ENCODE data around the gene PLA2G3. TPM values are rescaled to one million over a fixed set of nuclear protein-coding genes. Genes with fewer than 3 reads are reported as not detected.
"Not testable (repeated sequence)": the region's sequence is repeated elsewhere in the genome, so short reads cannot be mapped to it uniquely, and the experiment has no call there.

The PLA2G3 gene
- total RNA-seq, 1 donor, result 0.36 TPM

GRCh38 chr22:31120642-31121041, 19.7 kb downstream of the PLA2G3 start:
- TF ChIP-seq CTCF (IDR thresholded peaks at IDR 0.05; ENCODE audit: extremely low read depth, low read depth, low read length), result no peak
- no peaks in the 10 kb centered on the region for H4K20me1 ChIP-seq (ENCODE audit: insufficient read depth, low read length)
- H3K36me3 ChIP-seq (ENCODE audit: insufficient read depth, low read length), result no peaks in the 10 kb centered on the region
- H3K4me2 ChIP-seq (ENCODE audit: insufficient read depth, low read length), result no peak overlapping the region
- H3K79me2 ChIP-seq (ENCODE audit: insufficient read depth, low read length), result no peaks in the 10 kb centered on the region
- no peaks in the 10 kb centered on the region for H3K9me3 ChIP-seq (ENCODE audit: low read depth, low read length)
- H2AFZ ChIP-seq (ENCODE audit: low read length), result no peak overlapping the region
- no peak overlapping the region for H3K27ac ChIP-seq (ENCODE audit: low read depth, low read length)
- peaks cover 3% of the 10 kb centered on the region for H3K4me1 ChIP-seq (ENCODE audit: insufficient read depth, low read length)
- H3K4me3 ChIP-seq (ENCODE audit: insufficient read depth, low read length), result no peak overlapping the region
- DNase-seq (ENCODE audit: insufficient read length, low spot score, missing footprints), result peak; percentile 17
- peaks cover 11% of the 10 kb centered on the region for H3K27me3 ChIP-seq (ENCODE audit: insufficient read depth, low read length)

GRCh38 chr22:31120230-31120629, 20.1 kb downstream of the PLA2G3 start:
- Histone ChIP-seq H4K20me1 (ENCODE audit: insufficient read depth, low read length) (no peaks in the 10 kb centered on the region), H3K4me3 (ENCODE audit: insufficient read depth, low read length) (no peak overlapping the region), H3K4me2 (ENCODE audit: insufficient read depth, low read length) (no peak overlapping the region), H3K36me3 (ENCODE audit: insufficient read depth, low read length) (no peaks in the 10 kb centered on the region), H2AFZ (ENCODE audit: low read length) (no peak overlapping the region), H3K27me3 (ENCODE audit: insufficient read depth, low read length) (peaks cover 11% of the 10 kb centered on the region), H3K79me2 (ENCODE audit: insufficient read depth, low read length) (no peaks in the 10 kb centered on the region), H3K4me1 (ENCODE audit: insufficient read depth, low read length) (peaks cover 3% of the 10 kb centered on the region), H3K9me3 (ENCODE audit: low read depth, low read length) (no peaks in the 10 kb centered on the region), H3K27ac (ENCODE audit: low read depth, low read length) (no peak overlapping the region)
- TF ChIP-seq CTCF (IDR thresholded peaks at IDR 0.05; ENCODE audit: extremely low read depth, low read depth, low read length), result no peak
- DNase-seq (ENCODE audit: insufficient read length, low spot score, missing footprints), result peak; percentile 52

GRCh38 chr22:31119026-31119717, 21.1 kb downstream of the PLA2G3 start:
- H3K79me2 ChIP-seq (ENCODE audit: insufficient read depth, low read length), result no peaks in the 10 kb centered on the region
- H3K4me2 ChIP-seq (ENCODE audit: insufficient read depth, low read length), result no peak overlapping the region
- no peaks in the 10 kb centered on the region for H3K36me3 ChIP-seq (ENCODE audit: insufficient read depth, low read length)
- peak; percentile 67 for DNase-seq (ENCODE audit: insufficient read length, low spot score, missing footprints)
- no peaks in the 10 kb centered on the region for H3K9me3 ChIP-seq (ENCODE audit: low read depth, low read length)
- no peaks in the 10 kb centered on the region for H4K20me1 ChIP-seq (ENCODE audit: insufficient read depth, low read length)
- no peak overlapping the region for H3K4me3 ChIP-seq (ENCODE audit: insufficient read depth, low read length)
- peaks cover 6% of the 10 kb centered on the region for H3K27me3 ChIP-seq (ENCODE audit: insufficient read depth, low read length)
- H3K27ac ChIP-seq (ENCODE audit: low read depth, low read length), result no peak overlapping the region
- no peak overlapping the region for H2AFZ ChIP-seq (ENCODE audit: low read length)
- peaks cover 3% of the 10 kb centered on the region for H3K4me1 ChIP-seq (ENCODE audit: insufficient read depth, low read length)
- no peak for TF ChIP-seq CTCF (IDR thresholded peaks at IDR 0.05; ENCODE audit: extremely low read depth, low read depth, low read length)

GRCh38 chr22:31118046-31118820, 22.1 kb downstream of the PLA2G3 start:
- Histone ChIP-seq H3K4me1 (ENCODE audit: insufficient read depth, low read length) (peaks cover 3% of the 10 kb centered on the region), H3K36me3 (ENCODE audit: insufficient read depth, low read length) (no peaks in the 10 kb centered on the region), H4K20me1 (ENCODE audit: insufficient read depth, low read length) (no peaks in the 10 kb centered on the region), H2AFZ (ENCODE audit: low read length) (no peak overlapping the region), H3K9me3 (ENCODE audit: low read depth, low read length) (no peaks in the 10 kb centered on the region), H3K4me3 (ENCODE audit: insufficient read depth, low read length) (no peak overlapping the region), H3K27me3 (ENCODE audit: insufficient read depth, low read length) (peaks cover under 1% of the 10 kb centered on the region), H3K79me2 (ENCODE audit: insufficient read depth, low read length) (no peaks in the 10 kb centered on the region), H3K27ac (ENCODE audit: low read depth, low read length) (no peak overlapping the region), H3K4me2 (ENCODE audit: insufficient read depth, low read length) (no peak overlapping the region)
- TF ChIP-seq CTCF (IDR thresholded peaks at IDR 0.05; ENCODE audit: extremely low read depth, low read depth, low read length), result no peak
- DNase-seq (ENCODE audit: insufficient read length, low spot score, missing footprints), result peak; percentile 71

GRCh38 chr22:31112547-31113091, 27.7 kb downstream of the PLA2G3 start:
- not testable (repeated sequence) for DNase-seq (ENCODE audit: insufficient read length, low spot score, missing footprints); H3K4me2 ChIP-seq (ENCODE audit: insufficient read depth, low read length); H3K9me3 ChIP-seq (ENCODE audit: low read depth, low read length); H3K36me3 ChIP-seq (ENCODE audit: insufficient read depth, low read length); H3K4me1 ChIP-seq (ENCODE audit: insufficient read depth, low read length); H2AFZ ChIP-seq (ENCODE audit: low read length); H3K27me3 ChIP-seq (ENCODE audit: insufficient read depth, low read length); H3K27ac ChIP-seq (ENCODE audit: low read depth, low read length); H4K20me1 ChIP-seq (ENCODE audit: insufficient read depth, low read length); H3K79me2 ChIP-seq (ENCODE audit: insufficient read depth, low read length); H3K4me3 ChIP-seq (ENCODE audit: insufficient read depth, low read length)
